ENCODE results near the gene FUT8.

FUT8 gene

GRCh38 chr14:65565948-65566347 lies 153.4 kb downstream of the FUT8 start:
- no peak for DNase-seq

- no peak for DNase-seq
Measured at GRCh38 chr14:65566820-65567522, 154.4 kb downstream of the FUT8 start.

GRCh38 chr14:65574611-65575010 lies 162.1 kb downstream of the FUT8 start:
- DNase-seq, result no peak

- DNase-seq, result no peak
Measured at GRCh38 chr14:65575389-65575788, 162.9 kb downstream of the FUT8 start.

- DNase-seq, result no peak
Measured at GRCh38 chr14:65580973-65581372, 168.4 kb downstream of the FUT8 start.

GRCh38 chr14:65581378-65581777 lies 168.8 kb downstream of the FUT8 start:
- DNase-seq, result no peak

- no peak for DNase-seq
Measured at GRCh38 chr14:65581799-65582198, 169.3 kb downstream of the FUT8 start.

GRCh38 chr14:65585216-65585615 lies 172.7 kb downstream of the FUT8 start:
- DNase-seq, result no peak

GRCh38 chr14:65588426-65589140 lies 176.1 kb downstream of the FUT8 start:
- DNase-seq, result no peak

GRCh38 chr14:65594153-65594881 lies 181.8 kb downstream of the FUT8 start:
- no peak for DNase-seq

GRCh38 chr14:65594882-65595237 lies 182.3 kb downstream of the FUT8 start:
- DNase-seq, result no peak

GRCh38 chr14:65599375-65599774 lies 186.8 kb downstream of the FUT8 start:
- no peak for DNase-seq

- no peak for DNase-seq
Measured at GRCh38 chr14:65600742-65601141, 188.2 kb downstream of the FUT8 start.

- DNase-seq, result no peak
Measured at GRCh38 chr14:65604535-65604934, 192.0 kb downstream of the FUT8 start.

GRCh38 chr14:65604936-65605335 lies 192.4 kb downstream of the FUT8 start:
- no peak for DNase-seq

- DNase-seq, result no peak
Measured at GRCh38 chr14:65606460-65606859, 193.9 kb downstream of the FUT8 start.

- no peak for DNase-seq
Measured at GRCh38 chr14:65613131-65613650, 200.7 kb downstream of the FUT8 start.

- DNase-seq, result no peak
Measured at GRCh38 chr14:65618996-65619395, 206.5 kb downstream of the FUT8 start.

GRCh38 chr14:65620195-65620594 lies 207.7 kb downstream of the FUT8 start:
- DNase-seq, result no peak

GRCh38 chr14:65622703-65623102 lies 210.2 kb downstream of the FUT8 start:
- DNase-seq, result no peak

GRCh38 chr14:65623759-65624158 lies 211.2 kb downstream of the FUT8 start:
- no peak for DNase-seq

- no peak for DNase-seq
Measured at GRCh38 chr14:65627315-65627714, 214.8 kb downstream of the FUT8 start.

GRCh38 chr14:65628664-65629063 lies 216.1 kb downstream of the FUT8 start:
- DNase-seq, result no peak

GRCh38 chr14:65631040-65631439 lies 218.5 kb downstream of the FUT8 start:
- no peak for DNase-seq
